ENCODE measurements around the gene TSC22D1. TPM values are rescaled to one million over a fixed set of nuclear protein-coding genes. Genes with fewer than 3 reads are reported as not detected.

The TSC22D1 gene
- total and polyA plus RNA-seq, 9 donors, result 100 to 369 (median 154) TPM

DNA sequence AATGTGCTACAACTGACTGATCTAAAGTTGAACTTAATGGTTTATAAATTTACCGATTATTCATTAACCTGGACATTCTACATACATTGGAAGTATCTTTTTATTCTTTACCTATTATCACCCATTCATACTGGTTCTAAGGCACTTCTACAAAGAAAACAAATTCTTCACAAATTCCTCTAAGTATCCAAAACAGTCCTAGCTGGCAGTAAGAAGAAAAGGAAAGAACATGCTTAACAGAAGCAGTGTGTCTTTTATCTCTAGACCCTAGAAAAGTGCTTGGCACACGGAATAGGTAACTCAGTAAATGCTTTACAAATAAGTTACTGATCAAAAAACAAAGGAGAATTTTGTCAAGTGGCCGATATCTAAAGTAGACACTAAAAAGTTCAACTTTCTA is 32.8 kb downstream of the TSC22D1 start:
- Histone ChIP-seq H3K27me3 (no peaks in the 10 kb centered on the region), H3K4me3 (no peak overlapping the region), H3K36me3 (no peaks in the 10 kb centered on the region), H3K9me3 (no peaks in the 10 kb centered on the region), H3K4me1 (ENCODE audit: insufficient read depth) (no peaks in the 10 kb centered on the region), H3K27ac (no peak overlapping the region)
- TF ChIP-seq CTCF (IDR thresholded peaks at IDR 0.05) (no peak), POLR2A (IDR thresholded peaks at IDR 0.05) (no peak), EP300 (IDR thresholded peaks at IDR 0.05) (no peak)
- no peak for DNase-seq
- 72 to 81% (median 74%) methylated on average over 3 of the region's 3 CpGs for WGBS, 3 donors
- intact Hi-C loops (cut with DNase I), result no loop called here

DNA sequence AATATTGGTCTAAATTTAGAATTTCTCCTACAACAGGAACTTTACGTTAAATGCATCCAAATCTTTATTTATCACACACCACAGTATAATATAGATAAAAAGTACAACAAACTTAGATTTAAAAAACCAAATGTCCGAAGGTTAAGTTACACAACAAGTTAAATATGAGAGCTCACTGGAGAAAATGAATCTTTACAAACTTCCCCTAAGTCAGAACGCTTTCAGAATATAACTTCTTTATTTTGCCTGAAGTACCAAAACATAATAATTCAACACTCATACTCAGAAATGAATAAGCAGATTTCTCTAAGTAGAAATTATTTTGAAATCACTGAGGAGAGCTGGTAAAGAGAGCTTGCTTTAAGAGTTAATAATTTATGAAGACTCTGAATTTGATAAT is 33.8 kb downstream of the TSC22D1 start:
- no peak for DNase-seq
- H3K4me1 ChIP-seq (ENCODE audit: insufficient read depth), result no peaks in the 10 kb centered on the region
- no peaks in the 10 kb centered on the region for H3K36me3 ChIP-seq
- intact Hi-C loops (cut with DNase I), result no loop called here
- no peaks in the 10 kb centered on the region for H3K27me3 ChIP-seq
- 50 to 73% (median 68%) methylated on average over 3 of the region's 3 CpGs for WGBS, 3 donors
- no peak overlapping the region for H3K4me3 ChIP-seq
- no peak for TF ChIP-seq CTCF (IDR thresholded peaks at IDR 0.05)
- TF ChIP-seq POLR2A (IDR thresholded peaks at IDR 0.05), result no peak
- no peak for TF ChIP-seq EP300 (IDR thresholded peaks at IDR 0.05)
- no peak overlapping the region for H3K27ac ChIP-seq
- no peaks in the 10 kb centered on the region for H3K9me3 ChIP-seq

DNA sequence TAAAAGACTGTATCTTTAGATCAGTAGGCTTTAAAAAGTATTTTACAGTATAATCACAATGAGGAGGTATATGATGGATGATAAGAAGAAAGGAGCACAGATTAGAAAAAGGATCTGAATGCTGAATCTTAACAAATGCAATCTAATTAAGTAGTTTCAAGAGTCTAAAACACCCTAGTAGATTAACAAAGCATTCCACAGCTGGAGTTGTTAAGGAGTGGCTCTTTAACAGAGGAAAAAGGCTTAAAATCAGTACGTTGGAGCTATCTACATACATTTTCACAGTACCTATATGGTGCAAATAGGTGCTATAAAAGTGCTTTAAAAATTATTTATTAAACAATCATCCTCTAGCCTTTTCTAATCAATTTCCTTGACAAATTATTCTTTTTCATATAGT is 34.5 kb downstream of the TSC22D1 start:
- intact Hi-C loops (cut with DNase I), result no loop called here
- TF ChIP-seq POLR2A (IDR thresholded peaks at IDR 0.05), result no peak
- no peak for TF ChIP-seq CTCF (IDR thresholded peaks at IDR 0.05)
- TF ChIP-seq EP300 (IDR thresholded peaks at IDR 0.05), result no peak
- Histone ChIP-seq H3K4me1 (ENCODE audit: insufficient read depth) (no peaks in the 10 kb centered on the region), H3K36me3 (no peaks in the 10 kb centered on the region), H3K27ac (no peak overlapping the region), H3K9me3 (no peaks in the 10 kb centered on the region), H3K4me3 (no peak overlapping the region), H3K27me3 (no peaks in the 10 kb centered on the region)
- WGBS, 3 donors, result 84 to 91% (median 91%) methylated on average over 1 of the region's 1 CpG
- no peak for DNase-seq

DNA sequence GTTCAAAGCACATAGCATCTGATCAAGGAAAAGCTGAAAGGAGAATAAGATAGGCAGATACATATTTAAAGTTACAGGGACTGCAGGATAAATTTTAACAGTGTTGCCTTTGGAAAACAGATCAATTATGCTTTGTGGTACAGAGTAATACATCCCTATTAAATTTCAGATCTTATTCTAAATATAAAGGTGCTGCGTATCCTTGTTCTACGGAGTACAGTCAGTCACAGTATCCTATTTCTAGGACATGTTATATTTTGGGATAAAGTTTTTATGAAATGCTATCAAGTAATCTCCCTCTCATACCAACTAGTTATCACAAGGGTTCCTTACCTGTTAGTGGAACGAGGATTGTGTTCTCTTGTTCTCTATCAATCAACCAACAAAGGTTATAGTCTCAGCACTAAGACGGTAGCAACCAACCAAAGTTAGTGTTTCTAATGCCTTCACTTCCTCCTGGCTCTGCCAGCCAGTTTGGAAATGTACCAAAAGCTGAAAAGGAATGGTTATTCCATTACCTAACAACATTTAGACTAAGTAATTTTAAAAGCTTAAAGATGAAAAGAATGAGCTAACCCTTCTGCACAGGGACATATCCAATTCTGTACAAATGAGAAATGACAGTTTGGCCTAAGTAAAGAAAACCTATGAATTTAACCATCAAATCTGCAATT is 35.2 kb downstream of the TSC22D1 start:
- WGBS, 3 donors, result 92 to 94% (median 93%) methylated on average over 4 of the region's 4 CpGs
- TF ChIP-seq CTCF (IDR thresholded peaks at IDR 0.05), result no peak
- TF ChIP-seq EP300 (IDR thresholded peaks at IDR 0.05), result no peak
- TF ChIP-seq POLR2A (IDR thresholded peaks at IDR 0.05), result no peak
- Histone ChIP-seq H3K27me3 (no peaks in the 10 kb centered on the region), H3K27ac (no peak overlapping the region), H3K9me3 (no peaks in the 10 kb centered on the region), H3K4me1 (ENCODE audit: insufficient read depth) (no peaks in the 10 kb centered on the region), H3K36me3 (no peaks in the 10 kb centered on the region), H3K4me3 (no peak overlapping the region)
- intact Hi-C loops (cut with DNase I), result no loop called here
- DNase-seq, result no peak
